Tibial artery (tissue), 4 donors: ENCODE measurements around the gene DIS3L2.
A peak's percentile ranks its signal among the peaks of the same experiment; 100 is the strongest.

ENCODE experiments used
- DNase-seq, 2 donors: peaks; one replicate each; pipeline ENCODE4 v3.0.0-alpha.2; 2019
- H3K27ac ChIP-seq, 2 donors: fragments of 200-600 bp; sonication (generic) in 1 of 2; 1 replicate in 1 of 2; 2 replicates in 1 of 2; pipeline ENCODE4 v1.5.1; 2018 to 2019; ENCODE audit warnings: mild to moderate bottlenecking in 1 of 2
- H3K27me3 ChIP-seq, 2 donors: fragments of 200-600 bp; sonication (generic) in 1 of 2; one replicate each; pipeline versions ENCODE4 v1.5.1 to v1.6.0; 2016 to 2019
- H3K36me3 ChIP-seq, 3 donors: fragments of 200-600 bp; sonication (generic) in 2 of 3; one replicate each; pipeline ENCODE4 v1.5.1; 2016 to 2019; ENCODE audit warnings: mild to moderate bottlenecking in 2 of 3
- H3K4me1 ChIP-seq, 4 donors: fragments of 200-600 bp; sonication (generic) in 2 of 4; 1 replicate in 3 of 4; 2 replicates in 1 of 4; pipeline ENCODE4 v1.5.1; 2016 to 2019
- H3K4me3 ChIP-seq, 2 donors: fragments of 200-600 bp; sonication (generic) in 1 of 2; 1 replicate in 1 of 2; 2 replicates in 1 of 2; pipeline ENCODE4 v1.5.1; 2018 to 2019; ENCODE audit warnings: mild to moderate bottlenecking in 2 of 2
- H3K9me3 ChIP-seq, 3 donors: fragments of 200-600 bp; sonication (generic) in 1 of 3; one replicate each; pipeline ENCODE4 v1.5.1; 2016 to 2019
- intact Hi-C: fragments of 100-400 bp; cut with DNase I; formaldehyde crosslinking; loops from one replicate; pipeline ENCODE4 v1.15.0; 2023; ENCODE audit warnings: low total_unique reads
- TF ChIP-seq, protein P1 (sequence below), 2 experiments: fragments of 200-600 bp in 1 of 2; fragments of 450-650 bp in 1 of 2; IDR thresholded peaks; one replicate each; pipeline ENCODE4 v1.5.1; 2017 to 2019; ENCODE audit warnings: antibody characterized with exemption in 2 of 2, mild to moderate bottlenecking in 1 of 2, moderate library complexity in 1 of 2

DIS3L2 gene

DNA sequence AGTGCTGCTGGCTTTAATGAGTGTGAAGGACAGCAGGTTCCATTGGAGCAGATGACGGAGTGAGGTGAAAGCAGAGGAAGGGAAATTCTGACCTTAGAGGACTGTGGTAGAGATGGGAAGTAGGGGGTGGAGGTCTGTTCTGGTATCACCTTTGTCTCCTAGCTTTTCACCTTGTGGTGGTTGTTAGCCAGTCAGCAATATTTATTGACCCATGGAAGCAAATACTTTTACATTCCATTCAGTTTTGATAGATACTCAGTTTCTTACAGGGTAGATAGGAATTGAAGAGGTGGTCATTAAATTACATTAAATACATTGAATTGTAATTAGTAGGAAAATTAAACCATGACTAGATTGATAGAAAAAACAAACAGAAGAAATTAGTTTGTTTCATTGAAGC is 180.1 kb downstream of the DIS3L2 start:
- TF ChIP-seq, protein P1, sequence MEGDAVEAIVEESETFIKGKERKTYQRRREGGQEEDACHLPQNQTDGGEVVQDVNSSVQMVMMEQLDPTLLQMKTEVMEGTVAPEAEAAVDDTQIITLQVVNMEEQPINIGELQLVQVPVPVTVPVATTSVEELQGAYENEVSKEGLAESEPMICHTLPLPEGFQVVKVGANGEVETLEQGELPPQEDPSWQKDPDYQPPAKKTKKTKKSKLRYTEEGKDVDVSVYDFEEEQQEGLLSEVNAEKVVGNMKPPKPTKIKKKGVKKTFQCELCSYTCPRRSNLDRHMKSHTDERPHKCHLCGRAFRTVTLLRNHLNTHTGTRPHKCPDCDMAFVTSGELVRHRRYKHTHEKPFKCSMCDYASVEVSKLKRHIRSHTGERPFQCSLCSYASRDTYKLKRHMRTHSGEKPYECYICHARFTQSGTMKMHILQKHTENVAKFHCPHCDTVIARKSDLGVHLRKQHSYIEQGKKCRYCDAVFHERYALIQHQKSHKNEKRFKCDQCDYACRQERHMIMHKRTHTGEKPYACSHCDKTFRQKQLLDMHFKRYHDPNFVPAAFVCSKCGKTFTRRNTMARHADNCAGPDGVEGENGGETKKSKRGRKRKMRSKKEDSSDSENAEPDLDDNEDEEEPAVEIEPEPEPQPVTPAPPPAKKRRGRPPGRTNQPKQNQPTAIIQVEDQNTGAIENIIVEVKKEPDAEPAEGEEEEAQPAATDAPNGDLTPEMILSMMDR (IDR thresholded peaks at IDR 0.05) = no peak
- H3K4me3 ChIP-seq = no peak overlapping the region
- no peaks in the 10 kb centered on the region for H3K4me1 ChIP-seq
- DNase-seq = no peak
- peaks cover 0 to 1% (median 0%) of the 10 kb centered on the region in 3 donors for H3K36me3 ChIP-seq
- H3K9me3 ChIP-seq = no peaks in the 10 kb centered on the region
- intact Hi-C loops = no loop called here
- no peaks in the 10 kb centered on the region for H3K27me3 ChIP-seq
- H3K27ac ChIP-seq = no peak overlapping the region

DNA sequence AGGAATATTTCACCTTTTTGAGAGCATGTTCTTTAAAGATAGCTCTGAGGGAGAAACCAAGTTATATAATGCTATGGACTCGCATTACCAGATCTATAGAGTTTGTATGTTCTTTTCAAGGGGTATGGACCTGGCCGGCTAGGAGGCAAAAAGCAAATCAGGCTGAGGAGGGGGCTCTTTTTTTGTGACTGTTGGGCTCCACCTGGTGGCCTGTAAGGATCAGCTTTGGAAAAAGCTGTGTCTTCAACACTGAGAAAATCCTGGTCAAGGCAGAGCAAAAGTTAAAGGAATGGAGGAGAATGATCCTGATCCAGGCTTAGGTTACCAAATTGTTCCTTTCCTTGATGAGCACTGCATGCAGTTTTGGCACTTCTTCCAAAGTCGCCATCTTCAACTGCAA is 180.5 kb downstream of the DIS3L2 start:
- Histone ChIP-seq H3K4me1 (no peaks in the 10 kb centered on the region), H3K4me3 (no peak overlapping the region), H3K9me3 (no peaks in the 10 kb centered on the region), H3K27me3 (no peaks in the 10 kb centered on the region), H3K27ac (no peak overlapping the region), H3K36me3 (no peaks in the 10 kb centered on the region)
- TF ChIP-seq, protein P1 (IDR thresholded peaks at IDR 0.05) = peak; percentile 38 to 54
- no peak for DNase-seq
- intact Hi-C loops = no loop called here

DNA sequence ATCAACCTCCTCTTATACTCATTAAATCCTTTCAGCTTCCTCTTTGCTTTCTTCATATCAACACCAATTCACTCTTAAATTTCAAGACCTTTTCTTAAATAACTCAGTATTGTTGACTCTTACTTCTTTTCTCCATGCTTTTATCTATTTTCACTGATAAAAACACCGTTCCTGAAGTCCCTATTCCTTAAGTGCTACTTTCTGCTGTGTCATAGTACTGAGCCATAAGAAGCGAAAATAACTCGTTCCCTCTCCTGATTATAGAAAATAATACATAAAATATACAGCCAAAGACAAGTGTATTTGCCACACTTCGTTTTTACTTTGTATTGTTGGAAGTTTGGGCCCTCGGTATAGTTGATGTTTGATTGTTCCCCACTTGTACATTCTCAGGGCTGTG is 181.0 kb downstream of the DIS3L2 start:
- no peak overlapping the region for H3K27ac ChIP-seq
- DNase-seq = no peak
- intact Hi-C loops = no loop called here

DNA sequence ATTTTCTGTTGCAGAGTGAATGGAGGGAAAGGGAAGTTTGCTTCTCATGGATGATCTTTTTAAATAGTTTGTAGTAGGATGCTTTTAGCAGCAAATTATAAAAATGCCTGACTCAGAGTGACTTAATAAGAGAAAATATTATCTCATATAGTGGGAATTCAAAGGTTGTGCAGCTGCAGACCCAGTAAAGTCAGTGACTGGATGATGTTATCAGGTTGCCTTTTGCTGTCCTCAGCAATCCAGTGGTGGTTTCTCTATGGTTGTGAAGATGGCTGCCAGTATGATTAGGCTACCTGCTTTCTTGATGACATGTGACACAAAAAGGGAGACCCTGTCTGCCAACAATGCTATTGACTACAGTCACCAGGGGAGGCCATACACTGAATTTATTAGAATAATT is 184.8 kb downstream of the DIS3L2 start:
- DNase-seq = no peak
- Histone ChIP-seq H3K27ac (no peak overlapping the region), H3K27me3 (no peaks in the 10 kb centered on the region), H3K9me3 (no peaks in the 10 kb centered on the region), H3K4me3 (no peak overlapping the region), H3K4me1 (no peaks in the 10 kb centered on the region), H3K36me3 (no peaks in the 10 kb centered on the region)
- TF ChIP-seq, protein P1 (IDR thresholded peaks at IDR 0.05) = no peak
- intact Hi-C loops = no loop called here

More for the DNA sequence above, 181.0 kb downstream of the DIS3L2 start:
- H3K36me3 ChIP-seq = no peaks in the 10 kb centered on the region
- H3K4me1 ChIP-seq = no peaks in the 10 kb centered on the region
- no peaks in the 10 kb centered on the region for H3K9me3 ChIP-seq
- H3K27me3 ChIP-seq = no peaks in the 10 kb centered on the region
- no peak overlapping the region for H3K4me3 ChIP-seq
- TF ChIP-seq, protein P1 (IDR thresholded peaks at IDR 0.05) = no peak

DNA sequence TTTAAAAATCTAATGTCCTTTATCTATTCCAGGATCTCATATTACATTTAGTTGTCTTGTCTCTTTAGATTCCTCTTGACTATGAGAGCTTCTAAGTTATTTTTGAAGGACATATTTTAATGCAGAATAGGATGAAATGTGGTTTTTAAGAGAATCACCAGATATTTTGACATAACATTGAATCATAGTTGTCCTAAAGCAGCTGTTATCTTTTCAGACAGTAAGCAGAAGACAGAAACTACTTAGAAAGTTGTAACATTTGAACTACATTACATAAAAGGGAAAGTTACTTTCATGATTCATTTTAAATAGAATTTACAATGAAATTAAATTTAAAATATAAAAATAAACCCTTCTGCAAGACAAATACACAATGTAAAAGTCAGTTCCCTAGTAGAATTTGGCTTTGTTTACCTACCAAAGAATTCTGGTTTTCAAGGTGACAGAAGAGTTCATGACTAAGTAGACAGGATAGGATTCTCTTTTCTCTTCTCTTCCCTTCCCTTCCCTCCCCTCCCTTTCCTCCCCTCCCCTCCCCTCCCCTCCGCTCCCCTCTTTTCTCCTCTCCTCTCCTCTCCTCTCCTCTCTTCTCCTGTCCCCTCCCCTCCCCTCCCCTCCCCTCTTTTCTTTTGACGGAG is 186.0 kb downstream of the DIS3L2 start:
- H3K9me3 ChIP-seq = no peaks in the 10 kb centered on the region
- intact Hi-C loops = no loop called here
- no peak overlapping the region for H3K4me3 ChIP-seq
- no peaks in the 10 kb centered on the region for H3K4me1 ChIP-seq
- no peak for DNase-seq
- no peaks in the 10 kb centered on the region for H3K36me3 ChIP-seq
- H3K27me3 ChIP-seq = no peaks in the 10 kb centered on the region
- TF ChIP-seq, protein P1 (IDR thresholded peaks at IDR 0.05) = no peak
- H3K27ac ChIP-seq = no peak overlapping the region

DNA sequence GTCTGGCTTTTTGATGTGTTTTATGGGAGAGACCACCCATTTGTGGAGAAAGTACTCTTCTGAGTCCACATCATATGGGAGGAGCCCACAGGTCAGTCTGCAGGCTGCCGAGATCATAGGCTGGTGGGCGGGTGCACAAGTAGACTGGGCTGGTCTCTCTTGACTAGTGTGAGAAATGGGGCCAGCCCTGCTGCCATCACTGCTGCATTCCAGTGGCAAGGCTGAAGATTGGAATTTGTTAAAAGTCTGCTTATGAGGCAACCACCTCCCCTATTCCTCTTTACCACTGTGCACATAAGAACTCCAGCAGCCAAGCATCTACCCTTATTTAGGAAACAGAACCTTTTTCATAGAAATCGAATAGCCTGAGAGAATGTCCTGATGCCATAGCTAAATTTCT is 200.7 kb downstream of the DIS3L2 start:
- TF ChIP-seq, protein P1 (IDR thresholded peaks at IDR 0.05) = no peak
- Histone ChIP-seq H3K27me3 (no peaks in the 10 kb centered on the region), H3K4me3 (no peak overlapping the region), H3K27ac (no peak overlapping the region), H3K4me1 (no peaks in the 10 kb centered on the region), H3K9me3 (no peaks in the 10 kb centered on the region), H3K36me3 (peaks cover 35 to 52% (median 50%) of the 10 kb centered on the region in 3 donors)
- no peak for DNase-seq
- intact Hi-C loops = no loop called here
